Measurements from ENCODE around the gene PTPRG. TPM values are rescaled to one million over a fixed set of nuclear protein-coding genes. Genes with fewer than 3 reads are reported as not detected.

Gene PTPRG
- total RNA-seq, 3 donors from 2014 or later (not counting 1 experiment from before 2014, with no cell fraction given) = 1.0 to 2.9 (median 2.5) TPM

- Mint-ChIP-seq H3K4me3 (no peak overlapping the region), H3K4me1 (no peaks in the 10 kb centered on the region), H3K27ac (no peak overlapping the region), H3K27me3 (ENCODE audit: low read depth in 2 of 2) (no peaks in the 10 kb centered on the region), H3K9me3 (no peaks in the 10 kb centered on the region), H3K36me3 (no peaks in the 10 kb centered on the region)
- H3K27ac ChIP-seq (ENCODE audit: low read length) = no peak overlapping the region
- no peaks in the 10 kb centered on the region for H3K9me3 ChIP-seq (ENCODE audit: control insufficient read depth, insufficient read depth, low read length)
- WGBS (ENCODE audit: insufficient coverage) = 87% methylated on average over 10 of the region's 10 CpGs
- ATAC-seq = no peak
- H3K4me3 ChIP-seq (ENCODE audit: low read length) = no peak overlapping the region
- no peak for TF ChIP-seq CTCF (IDR thresholded peaks at IDR 0.05)
- intact Hi-C loops (cut with micrococcal nuclease) = no loop called here
- no peaks in the 10 kb centered on the region for H3K36me3 ChIP-seq (ENCODE audit: control insufficient read depth, insufficient read depth, low read length)
- H3K4me1 ChIP-seq (ENCODE audit: control insufficient read depth, insufficient read depth, low read length) = no peaks in the 10 kb centered on the region
- H3K27me3 ChIP-seq (ENCODE audit: control insufficient read depth, insufficient read depth, low read length) = no peaks in the 10 kb centered on the region
- no peak for DNase-seq
Measured at GRCh38 chr3:61583890-61584875, 22.8 kb downstream of the PTPRG start.

GRCh38 chr3:61589856-61590255, 28.5 kb downstream of the PTPRG start:
- no peak for ATAC-seq
- Histone ChIP-seq H3K27me3 (ENCODE audit: control insufficient read depth, insufficient read depth, low read length) (no peaks in the 10 kb centered on the region), H3K27ac (ENCODE audit: low read length) (no peak overlapping the region), H3K4me3 (ENCODE audit: low read length) (no peak overlapping the region), H3K36me3 (ENCODE audit: control insufficient read depth, insufficient read depth, low read length) (no peaks in the 10 kb centered on the region), H3K4me1 (ENCODE audit: control insufficient read depth, insufficient read depth, low read length) (no peaks in the 10 kb centered on the region), H3K9me3 (ENCODE audit: control insufficient read depth, insufficient read depth, low read length) (no peaks in the 10 kb centered on the region)
- Mint-ChIP-seq H3K9me3 (peaks cover 0 to 3% of the 10 kb centered on the region in 2 donors), H3K4me1 (no peaks in the 10 kb centered on the region), H3K36me3 (no peaks in the 10 kb centered on the region), H3K27ac (no peak overlapping the region), H3K4me3 (no peak overlapping the region), H3K27me3 (ENCODE audit: low read depth in 2 of 2) (peaks cover 0 to 3% of the 10 kb centered on the region in 2 donors)
- no peak for DNase-seq
- no peak for TF ChIP-seq CTCF (IDR thresholded peaks at IDR 0.05)
- WGBS (ENCODE audit: insufficient coverage) = 88% methylated on average over 5 of the region's 5 CpGs
- intact Hi-C loops (cut with micrococcal nuclease) = no loop called here

GRCh38 chr3:61591300-61591699, 29.9 kb downstream of the PTPRG start:
- no peak overlapping the region for H3K4me3 Mint-ChIP-seq
- no peak for TF ChIP-seq CTCF (IDR thresholded peaks at IDR 0.05)
- peaks cover 0 to 3% of the 10 kb centered on the region in 2 donors for H3K27me3 Mint-ChIP-seq (ENCODE audit: low read depth in 2 of 2)
- Histone ChIP-seq H3K4me1 (ENCODE audit: control insufficient read depth, insufficient read depth, low read length) (no peaks in the 10 kb centered on the region), H3K27me3 (ENCODE audit: control insufficient read depth, insufficient read depth, low read length) (no peaks in the 10 kb centered on the region), H3K4me3 (ENCODE audit: low read length) (no peak overlapping the region), H3K36me3 (ENCODE audit: control insufficient read depth, insufficient read depth, low read length) (no peaks in the 10 kb centered on the region), H3K9me3 (ENCODE audit: control insufficient read depth, insufficient read depth, low read length) (no peaks in the 10 kb centered on the region), H3K27ac (ENCODE audit: low read length) (no peak overlapping the region)
- ATAC-seq (no peak), DNase-seq (no peak)
- intact Hi-C loops (cut with micrococcal nuclease) = no loop called here
- H3K4me1 Mint-ChIP-seq = no peaks in the 10 kb centered on the region
- H3K9me3 Mint-ChIP-seq = peaks cover 0 to 3% of the 10 kb centered on the region in 2 donors
- H3K36me3 Mint-ChIP-seq = no peaks in the 10 kb centered on the region
- H3K27ac Mint-ChIP-seq = no peak overlapping the region

All from natural killer cell (primary cell).